NOMO-1 treated with dmso at 0.1 percent for 144 hours (cell line): ENCODE measurements around the gene SCAMP5.

Experiments used
- DNase-seq: peaks from one replicate; lab custom pipeline; 2025; ENCODE audit not compliant: unreplicated experiment; lab: John Stamatoyannopoulos, UW

SCAMP5 gene, protein sequence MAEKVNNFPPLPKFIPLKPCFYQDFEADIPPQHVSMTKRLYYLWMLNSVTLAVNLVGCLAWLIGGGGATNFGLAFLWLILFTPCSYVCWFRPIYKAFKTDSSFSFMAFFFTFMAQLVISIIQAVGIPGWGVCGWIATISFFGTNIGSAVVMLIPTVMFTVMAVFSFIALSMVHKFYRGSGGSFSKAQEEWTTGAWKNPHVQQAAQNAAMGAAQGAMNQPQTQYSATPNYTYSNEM

DNA sequence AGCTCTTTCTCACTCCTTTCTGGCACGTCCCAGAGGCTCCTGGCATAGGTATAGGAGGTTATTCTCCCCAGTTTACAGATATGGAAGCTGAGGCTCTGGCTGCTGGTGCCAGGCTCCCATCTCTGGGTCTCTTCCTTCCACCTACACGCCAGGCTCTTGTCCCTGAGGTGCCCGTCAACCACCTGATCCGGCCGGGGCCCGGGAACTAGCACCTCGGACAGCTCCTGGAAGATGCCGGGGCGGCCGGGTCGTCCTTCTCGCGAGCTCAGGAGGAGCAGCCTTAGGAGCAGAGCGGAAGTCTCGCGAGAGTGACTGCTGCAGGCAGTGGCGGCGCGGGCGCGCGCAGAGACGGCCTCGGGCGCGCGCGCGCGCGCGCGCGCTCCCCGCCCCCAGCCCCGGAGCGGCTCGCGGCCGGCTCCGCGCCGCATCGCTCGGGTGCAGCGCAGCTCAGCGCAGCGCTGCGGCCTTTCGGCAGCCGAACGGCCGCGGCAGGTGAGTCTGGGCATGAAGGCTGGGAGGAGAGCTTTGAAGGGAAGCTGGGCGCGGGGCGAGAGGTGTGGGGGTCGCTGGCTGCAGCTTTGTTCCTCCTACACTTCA is at the start of gene SCAMP5:
Gene SCAMP5, plus strand, starts transcription at position 382 of the 597 bp plus-strand sequence. CDS start 16,277 bp downstream, outside the sequence.
- peak; percentile 82 for DNase-seq

DNA sequence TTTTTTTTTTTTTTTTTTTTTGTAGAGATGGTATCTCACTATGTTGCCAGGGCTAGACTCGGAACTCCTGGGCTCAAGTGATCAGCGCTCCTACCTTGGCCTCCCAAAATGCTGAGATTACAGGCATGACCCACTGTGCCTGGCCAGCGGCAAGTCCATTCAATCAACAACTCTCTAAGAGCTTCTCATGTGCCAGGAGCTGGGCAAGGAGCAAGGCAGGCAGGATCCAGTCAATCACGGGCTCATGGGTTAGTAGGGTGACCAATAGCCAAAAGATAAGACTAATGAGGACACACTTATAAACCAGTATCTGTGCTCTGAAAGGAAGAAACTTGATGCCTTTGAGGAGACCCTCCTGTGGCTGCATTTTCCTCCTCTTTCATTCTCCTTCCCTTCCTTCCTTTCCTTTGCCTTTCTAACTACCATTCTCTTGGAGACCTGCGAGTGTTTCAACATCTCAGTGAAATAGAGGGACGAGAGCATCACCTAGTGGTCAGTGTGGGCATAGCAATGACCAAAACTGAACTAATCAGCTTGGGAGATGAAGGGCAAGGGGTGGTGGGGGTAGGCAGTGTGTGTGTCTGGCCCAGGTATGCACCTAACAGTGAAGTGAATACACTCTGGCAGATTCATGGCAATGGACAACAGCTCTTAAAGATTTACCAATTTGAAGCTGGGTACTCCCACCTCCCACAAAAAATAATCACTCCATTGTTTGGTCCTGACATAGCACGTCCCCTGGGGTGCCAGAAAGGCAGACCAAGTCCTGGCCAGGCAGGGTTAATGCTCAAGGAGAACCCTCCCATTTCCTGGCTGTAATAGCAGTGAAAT is 45.1 kb upstream of the SCAMP5 start:
- DNase-seq, result peak; percentile 15

- DNase-seq, result no peak
Measured at GRCh38 chr15:74951006-74951405, 44.4 kb upstream of the SCAMP5 start.

- no peak for DNase-seq
Measured at GRCh38 chr15:74954515-74954914, 40.8 kb upstream of the SCAMP5 start.

GRCh38 chr15:74955017-74955416 is 40.3 kb upstream of the SCAMP5 start:
- DNase-seq, result no peak

GRCh38 chr15:74955796-74956647 is 39.3 kb upstream of the SCAMP5 start:
- DNase-seq, result peak; percentile 56

- DNase-seq, result no peak
Measured at GRCh38 chr15:74956648-74957475, 38.5 kb upstream of the SCAMP5 start, which contains the start of gene RPP25. RPP25 (minus strand) TSS chr15:74956772; CDS start chr15:74956583, 189 bp downstream.

DNA sequence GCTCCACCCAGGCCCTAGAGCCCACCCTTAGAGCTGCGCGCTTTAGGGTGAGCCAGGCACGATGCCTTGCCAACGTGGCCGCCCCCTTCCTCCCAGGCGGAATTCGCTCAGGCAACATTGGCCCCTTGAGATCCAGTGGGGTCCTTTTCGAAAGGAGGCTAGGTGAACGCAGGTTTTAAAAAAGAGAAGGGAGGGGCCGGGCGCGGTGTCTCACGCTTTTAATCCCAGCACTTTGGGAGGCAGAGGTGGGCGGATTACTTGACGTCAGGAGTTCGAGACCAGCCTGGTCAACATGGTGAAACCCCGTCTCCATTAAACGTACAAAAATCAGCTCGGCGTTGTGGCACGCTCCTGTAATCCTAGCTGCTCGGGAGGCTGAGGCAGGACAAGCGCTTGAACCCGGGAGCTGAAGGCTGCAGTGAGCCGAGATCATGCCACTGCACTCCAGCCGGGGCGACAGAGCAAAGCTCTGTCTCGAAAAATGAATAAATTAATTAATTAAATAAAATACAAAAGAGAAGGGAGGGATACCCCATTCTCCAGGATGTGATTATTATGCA is 37.8 kb upstream of the SCAMP5 start:
- DNase-seq, result no peak

DNA sequence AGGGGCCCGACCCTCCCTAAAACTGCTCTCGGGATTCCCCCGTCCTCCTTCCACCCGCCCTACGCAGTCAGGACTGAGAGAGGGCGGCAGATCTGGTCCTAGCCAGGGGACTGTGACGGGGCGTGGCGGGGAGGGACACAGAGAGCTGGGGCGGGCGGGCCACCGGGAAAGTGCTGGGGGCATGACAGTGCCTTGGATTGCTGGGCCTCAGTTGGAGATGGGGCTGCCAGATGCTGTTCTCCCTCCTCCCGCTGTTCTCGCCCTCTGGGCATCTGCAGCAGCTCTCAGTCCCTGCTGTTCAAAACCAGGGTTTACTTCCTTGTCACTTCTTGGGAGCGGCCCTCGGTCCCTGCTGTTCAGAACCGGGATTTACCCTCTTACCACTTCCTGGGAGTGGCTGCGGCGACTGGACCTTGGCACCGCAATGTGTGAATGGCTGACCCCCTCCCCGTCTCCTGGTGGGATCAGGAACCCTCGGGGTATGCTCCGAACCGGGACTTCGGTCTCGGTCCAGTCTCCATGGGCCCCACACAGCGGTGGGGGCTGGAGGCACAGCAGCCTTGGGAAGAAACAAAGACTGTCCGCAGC is 36.9 kb upstream of the SCAMP5 start:
- no peak for DNase-seq

GRCh38 chr15:74958908-74959585 is 36.3 kb upstream of the SCAMP5 start:
- no peak for DNase-seq

GRCh38 chr15:74959586-74959939 is 35.8 kb upstream of the SCAMP5 start:
- no peak for DNase-seq

DNA sequence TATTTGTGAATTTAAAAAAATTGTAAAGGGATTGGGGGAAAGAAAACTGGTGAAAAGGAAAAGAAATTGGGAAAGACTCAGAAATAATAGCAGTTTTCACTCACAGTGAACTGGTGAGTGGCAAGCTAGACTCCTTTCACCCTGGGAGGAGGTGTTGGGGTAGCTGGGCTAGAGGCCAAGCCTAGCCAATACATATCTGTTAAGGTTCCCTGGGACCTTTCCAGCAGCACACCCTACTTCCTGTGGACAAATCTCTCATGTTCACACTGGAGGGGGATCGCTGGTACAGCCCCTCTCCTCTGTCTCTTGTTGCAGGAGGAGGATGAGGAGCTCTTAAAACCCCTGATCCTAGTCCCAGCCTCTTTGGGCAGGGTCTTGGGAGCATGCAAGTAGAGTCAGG is 35.1 kb upstream of the SCAMP5 start:
- no peak for DNase-seq

GRCh38 chr15:74960995-74961588 is 34.3 kb upstream of the SCAMP5 start:
- DNase-seq, result no peak

DNA sequence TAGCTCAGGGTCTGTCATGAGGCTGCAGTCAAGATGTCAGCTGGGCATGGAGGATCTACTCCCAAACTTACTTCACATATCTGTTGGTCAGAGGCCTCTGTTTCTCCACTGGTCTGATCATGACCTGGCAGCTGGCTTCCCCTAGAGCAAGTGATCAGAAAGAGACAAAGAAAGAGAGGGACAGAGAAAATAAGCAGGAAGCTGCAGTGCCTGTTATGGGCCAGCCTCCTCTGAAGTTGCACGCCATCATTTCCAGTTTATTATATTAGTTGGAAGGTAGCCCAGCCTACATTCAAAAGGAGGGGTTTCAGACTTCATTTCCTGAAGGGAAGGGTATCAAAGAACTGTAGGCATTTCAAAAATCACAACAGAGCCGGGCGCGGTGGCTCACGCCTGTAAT is 33.7 kb upstream of the SCAMP5 start:
- DNase-seq, result no peak

- DNase-seq, result no peak
Measured at GRCh38 chr15:74962219-74962618, 33.1 kb upstream of the SCAMP5 start.

GRCh38 chr15:74962671-74963070 is 32.7 kb upstream of the SCAMP5 start:
- DNase-seq, result no peak

DNA sequence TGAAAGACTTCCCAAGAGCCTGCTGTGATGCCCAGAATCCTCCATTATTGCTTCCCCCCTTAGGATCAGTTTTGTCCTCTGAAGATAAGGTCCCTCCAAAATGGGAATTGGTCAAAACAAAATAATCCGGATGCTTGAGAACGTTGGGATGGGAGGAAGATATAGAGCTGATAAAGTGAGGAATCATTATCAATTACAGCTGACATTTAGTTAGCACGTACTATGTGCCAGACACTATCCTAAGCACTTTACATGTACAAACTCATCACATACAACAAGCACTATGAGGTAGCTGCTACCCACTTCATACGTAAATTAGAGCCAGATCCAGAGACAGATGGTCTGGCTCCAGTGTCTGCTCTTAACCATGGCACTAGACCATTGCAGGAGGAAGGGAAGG is 32.1 kb upstream of the SCAMP5 start:
- DNase-seq, result no peak

DNA sequence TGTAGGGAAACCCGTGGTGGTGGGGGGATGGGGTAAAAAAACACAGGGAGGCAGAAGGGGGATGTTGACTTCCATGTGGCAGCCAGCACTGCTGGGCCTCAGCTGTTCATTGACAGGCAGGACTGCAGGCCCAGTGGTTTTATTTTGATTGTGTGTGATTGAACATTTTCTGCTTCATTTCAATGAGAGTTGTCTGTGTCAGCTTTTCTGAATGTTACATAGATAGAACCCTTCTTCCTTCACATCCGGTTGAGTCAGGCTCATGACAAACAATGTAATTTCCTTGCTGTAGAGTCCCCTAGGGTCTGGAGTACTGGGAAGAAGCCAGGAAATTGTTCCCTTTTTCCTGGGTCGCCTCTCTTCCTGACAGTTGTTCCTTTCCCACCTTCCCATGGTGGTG is 30.6 kb upstream of the SCAMP5 start:
- DNase-seq, result no peak

- no peak for DNase-seq
Measured at GRCh38 chr15:74967670-74968069, 27.7 kb upstream of the SCAMP5 start.
